Psoas muscle (tissue), 8 donors: ENCODE results near the gene EIF5A. TPM values are rescaled to one million over a fixed set of nuclear protein-coding genes. Genes with fewer than 3 reads are reported as not detected.

ENCODE experiments used
- ATAC-seq, 4 donors: fragments of 200-7000 bp; cut with Tn5 transposase; one replicate each; pipeline ENCODE4 v1.9.1; 2020; ENCODE audit warnings: moderate library complexity in 3 of 4, mild to moderate bottlenecking in 2 of 4
- DNase-seq, 2 donors: peaks; one replicate each; pipeline ENCODE4 v3.0.0-alpha.2; 2020
- H3K27ac ChIP-seq: fragments of 200-600 bp; one replicate; pipeline ENCODE4 v1.8.0; 2022
- H3K27me3 ChIP-seq, 3 donors: fragments of 200-600 bp in 1 of 3; one replicate each; pipeline versions ENCODE4 v1.6.1 to v1.8.0; 2013 to 2022; ENCODE audit warnings: low read length in 2 of 3, mild to moderate bottlenecking in 2 of 3, moderate library complexity in 1 of 3; ENCODE audit not compliant: insufficient read depth in 3 of 3
- H3K36me3 ChIP-seq, 2 donors: fragments of 200-600 bp in 1 of 2; one replicate each; pipeline versions ENCODE4 v1.6.1 to v1.8.0; 2013 to 2022; ENCODE audit warnings: low read depth in 1 of 2, mild to moderate bottlenecking in 1 of 2, moderate library complexity in 1 of 2; ENCODE audit not compliant: insufficient read depth in 1 of 2
- H3K4me1 ChIP-seq: fragments of 200-600 bp; one replicate; pipeline ENCODE4 v1.8.0; 2022
- H3K4me3 ChIP-seq: fragments of 200-600 bp; one replicate; pipeline ENCODE4 v1.8.0; 2022; ENCODE audit warnings: mild to moderate bottlenecking
- H3K9me3 ChIP-seq: fragments of 200-600 bp; one replicate; pipeline ENCODE4 v1.8.0; 2022
- CTCF ChIP-seq: fragments of 200-600 bp; IDR thresholded peaks from one replicate; pipeline ENCODE4 v1.8.0; 2022; ENCODE audit warnings: antibody characterized with exemption
- WGBS, 3 donors: extraction: QIAGEN DNeasy Blood & Tissue Kit; methylation state at CpG; one replicate each; pipeline versions ENCODE4 v1.1.6 to v1.1.7; 2013; 5-methylcytosine and 5-hydroxymethylcytosine counted together
- intact Hi-C, 2 donors: fragments of 100-400 bp; cut with DNase I; formaldehyde crosslinking; loops; one replicate each; pipeline versions ENCODE4 v1.11.0 to v1.14.2; 2022
- polyA plus RNA-seq, 3 donors: library from polyadenylated mRNA; stranded (reverse); fragments of 200-250 nt; gene quantifications; one replicate each; pipeline ENCODE4 v1.2.3, GENCODE V29; 2013
- total RNA-seq, 4 donors: library from RNA; stranded (reverse); fragmentation: NEBNext Ultra II Directional in 2 of 4; extraction: Animal tissue kit (Norgen Biotek cat#: 25700) in 2 of 4; gene quantifications; one replicate each; pipeline versions ENCODE4 v1.2.1 to v1.2.4, GENCODE V29; 2021 to 2023
- donor health status: healthy with polysubstance abuse.
- donor health status: DM: no; HTN: no; CAD: no; lungs with moderate emphysema.
- donor health status: Bipolar disorder and iron deficiency.
- donor health status: healthy.
- donor health status: DM: yes; HTN: yes; CAD: no.
- donor health status: DM: no; HTN: no; CAD: no.
- donor health status: DM: no; HTN: no; CAD: no.
- donor health status: DM: yes; HTN: yes; CAD: no.

EIF5A gene
- total and polyA plus RNA-seq, 7 donors: 293 to 1,107 (median 518) TPM

GRCh38 chr17:7325031-7325528 is 17.7 kb downstream of the EIF5A start:
- 90 to 93% (median 92%) methylated on average over 16 to 19 of the region's 19 CpGs for WGBS, 3 donors
- H3K4me3 ChIP-seq: no peak overlapping the region
- peaks cover 11 to 70% of the 10 kb centered on the region in 2 donors for H3K36me3 ChIP-seq
- H3K9me3 ChIP-seq: no peaks in the 10 kb centered on the region
- no peaks in the 10 kb centered on the region for H3K27me3 ChIP-seq
- TF ChIP-seq CTCF: no peak
- no peak for DNase-seq
- ATAC-seq: no peak
- peaks cover 12% of the 10 kb centered on the region for H3K4me1 ChIP-seq
- intact Hi-C loops: no loop called here
- no peak overlapping the region for H3K27ac ChIP-seq

- H3K4me1 ChIP-seq: peaks cover 12% of the 10 kb centered on the region
- no peak for TF ChIP-seq CTCF
- H3K36me3 ChIP-seq: peaks cover 5 to 59% of the 10 kb centered on the region in 2 donors
- H3K9me3 ChIP-seq: no peaks in the 10 kb centered on the region
- 88 to 92% (median 92%) methylated on average over 11 of the region's 11 CpGs for WGBS, 3 donors
- intact Hi-C loops: no loop called here
- H3K27me3 ChIP-seq: no peaks in the 10 kb centered on the region
- DNase-seq (no peak), ATAC-seq (no peak)
- no peak overlapping the region for H3K4me3 ChIP-seq
- H3K27ac ChIP-seq: no peak overlapping the region
Observed at GRCh38 chr17:7326186-7326585, 18.8 kb downstream of the EIF5A start.

- Histone ChIP-seq H3K9me3 (no peaks in the 10 kb centered on the region), H3K36me3 (peaks cover 5 to 50% of the 10 kb centered on the region in 2 donors), H3K4me3 (no peak overlapping the region), H3K27me3 (no peaks in the 10 kb centered on the region), H3K4me1 (peaks cover 12% of the 10 kb centered on the region), H3K27ac (no peak overlapping the region)
- 81 to 87% (median 86%) methylated on average over 6 to 7 of the region's 7 CpGs for WGBS, 3 donors
- DNase-seq: no peak
- no peak for ATAC-seq
- no peak for TF ChIP-seq CTCF
- intact Hi-C loops: no loop called here
Observed at GRCh38 chr17:7327056-7327455, 19.6 kb downstream of the EIF5A start.

- ATAC-seq: no peak
- intact Hi-C loops: no loop called here
Observed at GRCh38 chr17:7327501-7327900, 20.1 kb downstream of the EIF5A start.

More at GRCh38 chr17:7327501-7327900, 20.1 kb downstream of the EIF5A start:
- H3K4me1 ChIP-seq: peaks cover 12% of the 10 kb centered on the region
- H3K27me3 ChIP-seq: no peaks in the 10 kb centered on the region
- WGBS, 3 donors: 78 to 95% (median 80%) methylated on average over 13 to 17 of the region's 17 CpGs
- no peak for DNase-seq
- peaks cover 3 to 46% of the 10 kb centered on the region in 2 donors for H3K36me3 ChIP-seq
- H3K9me3 ChIP-seq: no peaks in the 10 kb centered on the region
- TF ChIP-seq CTCF: no peak
- H3K4me3 ChIP-seq: peak overlapping the region; percentile 95
- H3K27ac ChIP-seq: no peak overlapping the region
